Activated CD8-positive, alpha-beta T cell treated with anti-CD3 and anti-CD28 coated beads, Interleukin-2, amount 10 ng/mL, durations not matched to agents 7 days and 5 days (primary cell): ENCODE results near the gene CMIP. TPM values are rescaled to one million over a fixed set of nuclear protein-coding genes. Genes with fewer than 3 reads are reported as not detected.
"Not testable (repeated sequence)": the region's sequence is repeated elsewhere in the genome, so short reads cannot be mapped to it uniquely, and the experiment has no call there.

ENCODE experiments used
- ATAC-seq: fragments of 150-1000 bp; cut with Tn5 transposase; one replicate; pipeline ENCODE4 v1.10.0; 2021; ENCODE audit warnings: moderate library complexity
- CTCF ChIA-PET: fragments of 350-600 bp; sonication (Branson Sonifier 250); formaldehyde crosslinking; loops from one replicate; lab custom pipeline; 2021; ENCODE audit warnings: antibody characterized with exemption; lab: Charles Lee
- POLR2A ChIA-PET: fragments of 350-600 bp; sonication (Branson Sonifier 250); formaldehyde crosslinking; loops from one replicate; lab custom pipeline; 2021; ENCODE audit warnings: antibody characterized with exemption; lab: Charles Lee
- DNase-seq: peaks from one replicate; pipeline ENCODE4 v3.0.0-alpha.2; 2020
- H3K27ac Mint-ChIP-seq: one replicate; pipeline ENCODE4 v1.8.0; 2021; ENCODE audit warnings: mild to moderate bottlenecking, mixed read lengths
- H3K27me3 Mint-ChIP-seq: one replicate; pipeline ENCODE4 v1.8.0; 2021; ENCODE audit warnings: low read depth, mixed read lengths
- H3K36me3 Mint-ChIP-seq: one replicate; pipeline ENCODE4 v1.8.0; 2021; ENCODE audit warnings: low read depth, mixed read lengths
- H3K4me1 Mint-ChIP-seq: one replicate; pipeline ENCODE4 v1.8.0; 2021; ENCODE audit warnings: low read depth, mixed read lengths
- H3K4me3 Mint-ChIP-seq: one replicate; pipeline ENCODE4 v1.8.0; 2021; ENCODE audit warnings: mild to moderate bottlenecking, mixed read lengths
- H3K9me3 Mint-ChIP-seq: one replicate; pipeline ENCODE4 v1.8.0; 2022; ENCODE audit warnings: mixed read lengths; ENCODE audit not compliant: insufficient read depth
- total RNA-seq, 2 experiments: library from RNA; stranded (reverse); gene quantifications; one replicate each; pipeline ENCODE4 v1.2.3, GENCODE V29; 2021

Gene CMIP
- total RNA-seq, 2 experiments from 2014 or later = 62.5 to 70.4 TPM

- CTCF ChIA-PET = interaction anchor here (1.0 kb wide), 1 partner anchor 92 kb away, joined by 3 read pairs; no protein-coding TSS in a partner anchor
- POLR2A ChIA-PET = no interaction called here
- DNase-seq (peak; percentile 57), ATAC-seq (peak; percentile 10)
- H3K36me3 Mint-ChIP-seq = peaks cover 38% of the 10 kb centered on the region
- H3K9me3 Mint-ChIP-seq = no peaks in the 10 kb centered on the region
- no peak overlapping the region for H3K4me3 Mint-ChIP-seq
- H3K4me1 Mint-ChIP-seq = peaks cover 94% of the 10 kb centered on the region
- no peaks in the 10 kb centered on the region for H3K27me3 Mint-ChIP-seq
- H3K27ac Mint-ChIP-seq = peak overlapping the region; percentile 57
Observed at GRCh38 chr16:81524382-81524781, 79.8 kb downstream of the CMIP start.

GRCh38 chr16:81524885-81525284, 80.3 kb downstream of the CMIP start:
- H3K9me3 Mint-ChIP-seq, DNase-seq, H3K27me3 Mint-ChIP-seq, POLR2A ChIA-PET, ATAC-seq, H3K4me3 Mint-ChIP-seq: not testable (repeated sequence)
- CTCF ChIA-PET = interaction anchor here (1.0 kb wide), 1 partner anchor 92 kb away, joined by 3 read pairs; no protein-coding TSS in a partner anchor
- Mint-ChIP-seq H3K27ac (peak overlapping the region; percentile 57), H3K4me1 (peaks cover 94% of the 10 kb centered on the region), H3K36me3 (peaks cover 39% of the 10 kb centered on the region)

- H3K9me3 Mint-ChIP-seq = no peaks in the 10 kb centered on the region
Observed at GRCh38 chr16:81526199-81526598, 81.6 kb downstream of the CMIP start.

GRCh38 chr16:81526935-81527334, 82.3 kb downstream of the CMIP start:
- ChIA-PET CTCF (interaction anchor here (1.1 to 1.4 kb wide), 2 partner anchors 18 to 81 kb away, joined by 3 to 4 read pairs; no protein-coding TSS in a partner anchor), POLR2A (interaction anchor here (1.1 kb wide), 1 partner anchor 45 kb away, joined by 3 read pairs; no protein-coding TSS in a partner anchor)
- Mint-ChIP-seq H3K27me3 (no peaks in the 10 kb centered on the region), H3K4me1 (peaks cover 76% of the 10 kb centered on the region), H3K27ac (peak overlapping the region; percentile 67), H3K36me3 (peaks cover 41% of the 10 kb centered on the region), H3K9me3 (no peaks in the 10 kb centered on the region), H3K4me3 (peak overlapping the region; percentile 38)
- DNase-seq = no peak
- ATAC-seq = no peak

More at GRCh38 chr16:81526199-81526598, 81.6 kb downstream of the CMIP start:
- ATAC-seq (no peak), DNase-seq (no peak)
- POLR2A ChIA-PET = no interaction called here
- H3K4me1 Mint-ChIP-seq = peaks cover 83% of the 10 kb centered on the region
- no peak overlapping the region for H3K4me3 Mint-ChIP-seq
- CTCF ChIA-PET = interaction anchor here (1.1 to 1.4 kb wide), 3 partner anchors 19 to 122 kb away, joined by 3 to 4 read pairs (median 4); no protein-coding TSS in a partner anchor
- no peak overlapping the region for H3K27ac Mint-ChIP-seq
- peaks cover 43% of the 10 kb centered on the region for H3K36me3 Mint-ChIP-seq
- no peaks in the 10 kb centered on the region for H3K27me3 Mint-ChIP-seq

GRCh38 chr16:81527477-81528178, 83.0 kb downstream of the CMIP start:
- peak overlapping the region; percentile 67 for H3K27ac Mint-ChIP-seq
- ATAC-seq (no peak), DNase-seq (no peak)
- peaks cover 69% of the 10 kb centered on the region for H3K4me1 Mint-ChIP-seq
- H3K36me3 Mint-ChIP-seq = peaks cover 41% of the 10 kb centered on the region
- H3K9me3 Mint-ChIP-seq = no peaks in the 10 kb centered on the region
- no peaks in the 10 kb centered on the region for H3K27me3 Mint-ChIP-seq
- H3K4me3 Mint-ChIP-seq = no peak overlapping the region
- POLR2A ChIA-PET = interaction anchor here (1.1 kb wide), 1 partner anchor 46 kb away, joined by 3 read pairs; no protein-coding TSS in a partner anchor
- CTCF ChIA-PET = interaction anchor here (0.9 to 1.4 kb wide), 4 partner anchors 42 to 170 kb away, joined by 3 to 5 read pairs (median 4); no protein-coding TSS in a partner anchor

GRCh38 chr16:81528256-81528655, 83.6 kb downstream of the CMIP start:
- H3K36me3 Mint-ChIP-seq = peaks cover 42% of the 10 kb centered on the region
- H3K27ac Mint-ChIP-seq = no peak overlapping the region
- no peaks in the 10 kb centered on the region for H3K27me3 Mint-ChIP-seq
- no peak overlapping the region for H3K4me3 Mint-ChIP-seq
- ATAC-seq = no peak
- DNase-seq = no peak
- ChIA-PET CTCF (interaction anchor here (0.9 to 1.3 kb wide), 3 partner anchors 43 to 169 kb away, joined by 3 to 5 read pairs (median 4); no protein-coding TSS in a partner anchor), POLR2A (interaction anchor here (0.7 kb wide), 1 partner anchor 9 kb away, joined by 3 read pairs; no protein-coding TSS in a partner anchor)
- no peaks in the 10 kb centered on the region for H3K9me3 Mint-ChIP-seq
- H3K4me1 Mint-ChIP-seq = peaks cover 65% of the 10 kb centered on the region

GRCh38 chr16:81530296-81530721, 85.7 kb downstream of the CMIP start:
- H3K4me1 Mint-ChIP-seq = peaks cover 49% of the 10 kb centered on the region
- H3K4me3 Mint-ChIP-seq = no peak overlapping the region
- H3K27ac Mint-ChIP-seq = no peak overlapping the region
- POLR2A ChIA-PET = no interaction called here
- peaks cover 36% of the 10 kb centered on the region for H3K36me3 Mint-ChIP-seq
- CTCF ChIA-PET = no interaction called here
- DNase-seq = no peak
- no peaks in the 10 kb centered on the region for H3K9me3 Mint-ChIP-seq
- no peak for ATAC-seq
- H3K27me3 Mint-ChIP-seq = no peaks in the 10 kb centered on the region

GRCh38 chr16:81530814-81531213, 86.2 kb downstream of the CMIP start:
- no peaks in the 10 kb centered on the region for H3K9me3 Mint-ChIP-seq
- H3K4me3 Mint-ChIP-seq = no peak overlapping the region

GRCh38 chr16:81531419-81531821, 86.8 kb downstream of the CMIP start:
- ATAC-seq = no peak
- H3K27me3 Mint-ChIP-seq = no peaks in the 10 kb centered on the region
- ChIA-PET POLR2A (no interaction called here), CTCF (no interaction called here)
- H3K4me3 Mint-ChIP-seq = no peak overlapping the region
- no peaks in the 10 kb centered on the region for H3K9me3 Mint-ChIP-seq
- H3K4me1 Mint-ChIP-seq = peaks cover 40% of the 10 kb centered on the region
- peaks cover 33% of the 10 kb centered on the region for H3K36me3 Mint-ChIP-seq
- no peak for DNase-seq
- no peak overlapping the region for H3K27ac Mint-ChIP-seq

More at GRCh38 chr16:81530814-81531213, 86.2 kb downstream of the CMIP start:
- H3K27ac Mint-ChIP-seq = peak overlapping the region; percentile 13
- ATAC-seq = no peak
- H3K4me1 Mint-ChIP-seq = peaks cover 46% of the 10 kb centered on the region
- H3K27me3 Mint-ChIP-seq = no peaks in the 10 kb centered on the region
- no peak for DNase-seq
- H3K36me3 Mint-ChIP-seq = peaks cover 35% of the 10 kb centered on the region
- POLR2A ChIA-PET = no interaction called here
- CTCF ChIA-PET = no interaction called here

GRCh38 chr16:81532491-81533174, 88.0 kb downstream of the CMIP start:
- H3K9me3 Mint-ChIP-seq = no peaks in the 10 kb centered on the region
- POLR2A ChIA-PET = no interaction called here
- no peaks in the 10 kb centered on the region for H3K27me3 Mint-ChIP-seq
- CTCF ChIA-PET = no interaction called here
- H3K36me3 Mint-ChIP-seq = peaks cover 29% of the 10 kb centered on the region
- H3K27ac Mint-ChIP-seq = peak overlapping the region; percentile 49
- ATAC-seq (no peak), DNase-seq (no peak)
- H3K4me3 Mint-ChIP-seq = no peak overlapping the region
- peaks cover 28% of the 10 kb centered on the region for H3K4me1 Mint-ChIP-seq

- ChIA-PET POLR2A (no interaction called here), CTCF (no interaction called here)
- peaks cover 23% of the 10 kb centered on the region for H3K4me1 Mint-ChIP-seq
- no peak for ATAC-seq
- H3K36me3 Mint-ChIP-seq = peaks cover 29% of the 10 kb centered on the region
- no peaks in the 10 kb centered on the region for H3K9me3 Mint-ChIP-seq
- DNase-seq = no peak
- H3K27ac Mint-ChIP-seq = peak overlapping the region; percentile 49
- H3K4me3 Mint-ChIP-seq = no peak overlapping the region
- no peaks in the 10 kb centered on the region for H3K27me3 Mint-ChIP-seq
Observed at GRCh38 chr16:81533175-81533507, 88.5 kb downstream of the CMIP start.
